Measurements from ENCODE around the gene TGFBR3. TPM values are rescaled to one million over a fixed set of nuclear protein-coding genes. Genes with fewer than 3 reads are reported as not detected.

Gene TGFBR3
- total and polyA plus RNA-seq, 8 donors, result 4.2 to 689 (median 71.5) TPM

DNA sequence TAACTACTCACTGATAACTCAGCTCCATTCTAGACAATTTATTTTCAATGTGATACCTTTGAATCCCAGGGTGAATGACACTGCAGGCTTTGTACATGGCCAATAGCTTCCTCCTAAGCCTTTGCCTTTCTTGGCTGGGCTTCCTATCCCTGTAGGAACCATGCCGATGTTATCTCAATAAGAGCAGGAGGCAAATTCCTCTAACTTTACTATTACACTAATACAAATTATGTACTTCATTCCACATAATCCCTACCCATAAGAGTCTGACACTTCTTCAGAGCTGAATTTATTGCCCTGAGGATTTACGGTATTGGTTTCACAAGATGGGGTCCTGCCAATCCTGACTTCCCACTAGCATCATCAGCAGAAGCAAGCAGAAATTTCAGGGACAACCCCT is 14.0 kb downstream of the TGFBR3 start:
- Histone ChIP-seq H3K4me3 (no peak overlapping the region), H3K9me3 (no peaks in the 10 kb centered on the region), H3K27ac (peak overlapping the region in 1 of 5 donors; percentile 1), H3K4me1 (peaks cover 14 to 71% (median 26%) of the 10 kb centered on the region in 4 donors), H3K27me3 (no peaks in the 10 kb centered on the region), H3K36me3 (no peaks in the 10 kb centered on the region)
- no peak for TF ChIP-seq POLR2A (IDR thresholded peaks at IDR 0.05)
- TF ChIP-seq CTCF (IDR thresholded peaks at IDR 0.05), result no peak
- no peak for TF ChIP-seq POLR2AphosphoS5 (IDR thresholded peaks at IDR 0.05)
- TF ChIP-seq EP300 (IDR thresholded peaks at IDR 0.05), result no peak
- WGBS, 5 donors, result 47 to 72% (median 56%) methylated on average over 2 of the region's 2 CpGs
- intact Hi-C loops (cut with DNase I; ENCODE audit: low total_unique reads), result no loop called here
- DNase-seq, result no peak

DNA sequence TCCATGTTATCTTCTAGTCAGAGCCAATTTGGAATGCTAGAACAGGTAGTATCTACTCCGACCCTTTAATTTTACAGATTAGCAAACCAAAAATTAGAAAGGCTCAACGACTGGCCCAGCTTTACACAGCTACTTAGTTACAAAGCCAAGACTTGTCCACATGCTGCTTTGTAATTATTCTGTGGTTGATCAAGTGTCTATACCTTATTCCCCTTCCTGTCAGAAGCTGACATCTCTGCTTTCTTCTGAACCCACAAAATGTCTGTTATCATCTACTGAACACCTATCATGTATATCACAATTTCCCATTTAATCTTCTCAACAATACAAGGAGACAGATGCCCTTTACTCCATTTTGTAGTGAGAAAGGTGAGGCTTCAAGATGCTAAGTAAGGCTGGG is 15.6 kb downstream of the TGFBR3 start:
- TF ChIP-seq EP300 (IDR thresholded peaks at IDR 0.05) (no peak), POLR2AphosphoS5 (IDR thresholded peaks at IDR 0.05) (no peak), CTCF (IDR thresholded peaks at IDR 0.05) (no peak), POLR2A (IDR thresholded peaks at IDR 0.05) (no peak)
- intact Hi-C loops (cut with DNase I; ENCODE audit: low total_unique reads), result no loop called here
- Histone ChIP-seq H3K36me3 (no peaks in the 10 kb centered on the region), H3K27ac (no peak overlapping the region), H3K4me1 (peaks cover 14 to 67% (median 22%) of the 10 kb centered on the region in 4 donors), H3K27me3 (no peaks in the 10 kb centered on the region), H3K4me3 (no peak overlapping the region), H3K9me3 (no peaks in the 10 kb centered on the region)
- no peak for DNase-seq
- WGBS, 5 donors, result 64 to 76% (median 70%) methylated on average over 2 of the region's 2 CpGs

GRCh38 chr1:91866425-91866824 is 19.5 kb downstream of the TGFBR3 start:
- Histone ChIP-seq H3K27me3 (no peaks in the 10 kb centered on the region), H3K9me3 (no peaks in the 10 kb centered on the region), H3K4me1 (peaks cover 1 to 67% (median 14%) of the 10 kb centered on the region in 4 donors), H3K4me3 (no peak overlapping the region), H3K27ac (no peak overlapping the region), H3K36me3 (no peaks in the 10 kb centered on the region)
- 66 to 81% (median 75%) methylated on average over 5 of the region's 5 CpGs for WGBS, 5 donors
- intact Hi-C loops (cut with DNase I; ENCODE audit: low total_unique reads), result no loop called here
- no peak for TF ChIP-seq EP300 (IDR thresholded peaks at IDR 0.05)
- DNase-seq, result no peak

DNA sequence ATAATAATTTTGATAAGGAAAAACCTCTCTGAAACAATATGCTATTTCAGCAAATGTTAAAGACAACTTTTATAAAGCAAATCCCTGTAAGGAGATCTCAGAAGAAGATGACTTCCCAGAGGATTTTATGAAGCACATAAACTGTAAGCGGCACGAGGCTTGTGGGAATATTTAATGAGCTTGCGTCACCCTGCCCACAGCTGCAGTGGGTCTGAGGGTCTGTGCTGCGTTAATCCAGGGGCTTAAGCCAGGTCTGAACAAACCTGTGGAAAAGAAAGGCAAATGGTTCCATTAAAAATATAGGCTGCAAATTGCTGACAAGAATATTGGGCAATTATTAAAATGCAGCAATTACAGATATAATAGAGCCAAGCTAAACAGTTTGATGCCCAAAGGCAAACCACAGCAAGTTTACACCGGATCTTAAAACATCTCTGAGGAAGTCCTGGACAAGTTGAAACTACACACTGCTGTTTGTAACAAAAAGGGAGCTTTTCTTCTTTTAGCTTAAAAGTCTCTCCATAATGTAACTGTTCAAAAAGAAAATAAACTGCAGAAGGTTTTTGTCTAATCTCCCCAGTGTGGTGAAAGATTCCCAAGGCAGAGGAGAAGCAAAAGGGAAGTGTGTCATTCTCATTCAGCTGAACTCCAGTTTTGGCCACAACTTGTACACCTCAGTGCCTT is 21.8 kb downstream of the TGFBR3 start:
- no peaks in the 10 kb centered on the region for H3K9me3 ChIP-seq
- peaks cover 0 to 22% (median 7%) of the 10 kb centered on the region in 4 donors for H3K36me3 ChIP-seq
- no peaks in the 10 kb centered on the region for H3K27me3 ChIP-seq
- 65 to 84% (median 69%) methylated on average over 5 of the region's 5 CpGs for WGBS, 5 donors
- peaks cover 0 to 48% (median 9%) of the 10 kb centered on the region in 4 donors for H3K4me1 ChIP-seq
- H3K4me3 ChIP-seq, result no peak overlapping the region
- no peak for TF ChIP-seq EP300 (IDR thresholded peaks at IDR 0.05)
- no peak for TF ChIP-seq CTCF (IDR thresholded peaks at IDR 0.05)
- no peak for TF ChIP-seq POLR2A (IDR thresholded peaks at IDR 0.05)
- TF ChIP-seq POLR2AphosphoS5 (IDR thresholded peaks at IDR 0.05), result no peak
- no peak for DNase-seq
- peak overlapping the region in 1 of 5 donors; percentile 33 for H3K27ac ChIP-seq
- intact Hi-C loops (cut with DNase I; ENCODE audit: low total_unique reads), result no loop called here

DNA sequence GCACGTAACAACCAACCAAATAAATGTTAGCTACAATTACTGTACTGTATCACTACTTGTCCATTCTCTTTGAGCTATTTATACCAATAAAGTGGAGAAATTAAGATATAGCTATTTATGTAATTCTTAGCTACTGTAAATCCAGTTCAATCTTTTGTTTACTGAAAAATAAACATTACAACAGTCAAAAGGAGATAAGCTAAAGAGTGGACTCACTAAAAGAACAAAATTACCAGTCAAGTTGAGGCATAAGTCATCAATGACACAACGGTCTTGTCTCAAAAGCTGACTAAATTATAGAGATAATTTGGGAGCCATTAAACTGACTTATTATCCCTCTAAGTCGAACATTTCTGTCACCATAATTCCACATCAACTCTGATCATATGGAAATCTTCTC is 22.5 kb downstream of the TGFBR3 start:
- Histone ChIP-seq H3K36me3 (peaks cover 0 to 22% (median 9%) of the 10 kb centered on the region in 4 donors), H3K4me1 (peaks cover 0 to 42% (median 9%) of the 10 kb centered on the region in 4 donors), H3K27ac (no peak overlapping the region), H3K27me3 (no peaks in the 10 kb centered on the region), H3K4me3 (no peak overlapping the region), H3K9me3 (no peaks in the 10 kb centered on the region)
- intact Hi-C loops (cut with DNase I; ENCODE audit: low total_unique reads), result no loop called here
- TF ChIP-seq EP300 (IDR thresholded peaks at IDR 0.05), result no peak
- no peak for TF ChIP-seq CTCF (IDR thresholded peaks at IDR 0.05)
- no peak for TF ChIP-seq POLR2A (IDR thresholded peaks at IDR 0.05)
- TF ChIP-seq POLR2AphosphoS5 (IDR thresholded peaks at IDR 0.05), result no peak
- DNase-seq, result no peak
- 56 to 71% (median 67%) methylated on average over 3 of the region's 3 CpGs for WGBS, 5 donors

Measured in stomach (tissue), 9 donors.